Daoy (cell line): ENCODE measurements around the gene GTPBP8. TPM values are rescaled to one million over a fixed set of nuclear protein-coding genes. Genes with fewer than 3 reads are reported as not detected.

Experiments
- DNase-seq: peaks from one replicate; pipeline ENCODE4 v3.0.0-alpha.2; 2015; ENCODE audit warnings: low read depth
- total RNA-seq: library from RNA; depleted of rRNA; stranded (reverse); fragments of >200 nt; shearing (Covaris generic); gene quantifications from 2 replicates; pipeline ENCODE4 v1.2.3, GENCODE V29; 2014; rRNA removed

Gene GTPBP8
- 49.3 and 94.4 TPM in 2 replicates for total RNA-seq

DNA sequence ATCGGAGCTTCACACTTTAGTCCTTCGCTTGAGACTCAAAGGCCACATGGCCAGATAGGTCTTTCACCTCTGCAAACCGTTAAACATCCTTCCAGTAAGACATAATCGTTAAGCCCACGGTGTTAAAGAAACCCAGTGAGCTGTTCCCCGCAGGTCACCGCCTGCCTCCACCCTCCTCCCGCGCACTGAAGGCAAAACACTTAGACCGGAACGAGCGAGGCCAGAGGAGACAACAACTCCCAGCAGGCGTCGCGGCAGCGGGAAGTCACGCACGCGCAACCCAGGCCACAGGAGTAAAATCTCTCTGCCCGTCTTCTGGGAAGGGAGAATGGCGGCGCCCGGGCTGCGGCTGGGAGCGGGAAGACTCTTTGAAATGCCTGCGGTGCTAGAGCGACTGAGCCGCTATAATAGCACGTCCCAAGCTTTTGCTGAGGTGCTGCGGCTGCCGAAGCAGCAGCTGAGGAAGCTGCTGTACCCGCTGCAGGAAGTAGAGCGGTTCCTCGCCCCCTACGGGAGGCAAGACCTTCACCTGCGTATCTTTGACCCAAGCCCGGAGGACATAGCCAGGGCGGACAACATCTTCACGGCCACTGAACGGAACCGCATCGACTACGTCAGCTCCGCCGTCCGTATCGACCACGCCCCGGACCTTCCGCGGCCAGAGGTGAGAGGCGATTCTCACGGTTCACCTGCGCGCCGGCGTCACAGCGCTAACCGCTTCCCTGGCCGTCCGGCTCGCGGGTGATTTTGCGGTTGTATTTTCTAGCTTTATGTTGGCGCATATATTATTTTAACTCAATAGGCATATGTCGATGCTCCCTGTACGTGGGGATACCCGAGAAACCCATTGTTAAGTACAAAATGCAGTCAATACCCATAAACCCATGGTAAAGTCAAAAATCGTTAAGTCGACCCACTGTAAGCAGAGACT lies at the start of gene GTPBP8:
TSS of gene GTPBP8 (plus strand) at position 313 of the 931 bp plus-strand sequence. CDS start at position 329, 16 bp downstream.
- peak; percentile 95 for DNase-seq

DNA sequence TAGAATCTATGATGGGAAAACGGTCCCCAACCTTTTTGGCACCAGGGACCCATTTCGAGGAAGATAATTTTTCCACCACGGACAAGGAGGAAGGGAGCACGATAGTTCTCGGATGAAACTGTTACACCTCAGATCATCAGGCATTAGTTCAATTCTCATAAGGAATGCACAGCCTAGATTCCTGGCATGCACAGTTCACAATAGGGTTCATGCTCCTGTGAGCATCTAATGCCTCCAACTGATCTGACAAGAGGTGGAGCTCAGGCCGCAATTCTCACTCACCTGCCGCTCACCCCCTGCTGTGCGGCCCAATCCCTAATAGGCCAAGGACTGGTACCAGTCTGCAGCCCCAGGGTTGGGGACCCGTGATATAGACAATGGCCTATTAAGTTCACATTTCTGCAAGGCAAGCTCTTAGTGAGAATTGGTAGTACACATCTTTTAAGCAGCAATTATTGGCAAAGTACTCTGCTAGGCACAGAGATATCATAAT lies 42.4 kb upstream of the GTPBP8 start:
- no peak for DNase-seq

DNA sequence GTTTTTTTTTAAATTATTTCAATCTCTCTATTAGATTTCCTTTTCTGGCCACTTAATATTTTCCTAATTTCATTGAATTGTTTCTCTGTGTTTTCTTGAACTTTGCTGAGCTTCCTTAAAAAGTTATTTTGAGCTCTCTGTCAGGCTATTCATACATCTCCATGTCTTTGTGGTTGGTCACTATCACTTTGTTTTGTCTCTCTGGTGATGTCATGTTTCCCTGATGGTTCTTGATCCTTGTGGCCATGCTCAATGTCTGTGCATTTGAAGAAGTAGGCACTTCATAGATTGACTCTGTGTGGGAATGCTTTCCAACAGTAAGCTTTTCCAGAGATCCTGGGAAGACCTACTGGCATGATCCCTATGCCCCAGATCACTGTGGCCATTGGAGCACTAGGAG lies 34.4 kb upstream of the GTPBP8 start:
- DNase-seq: no peak

DNA sequence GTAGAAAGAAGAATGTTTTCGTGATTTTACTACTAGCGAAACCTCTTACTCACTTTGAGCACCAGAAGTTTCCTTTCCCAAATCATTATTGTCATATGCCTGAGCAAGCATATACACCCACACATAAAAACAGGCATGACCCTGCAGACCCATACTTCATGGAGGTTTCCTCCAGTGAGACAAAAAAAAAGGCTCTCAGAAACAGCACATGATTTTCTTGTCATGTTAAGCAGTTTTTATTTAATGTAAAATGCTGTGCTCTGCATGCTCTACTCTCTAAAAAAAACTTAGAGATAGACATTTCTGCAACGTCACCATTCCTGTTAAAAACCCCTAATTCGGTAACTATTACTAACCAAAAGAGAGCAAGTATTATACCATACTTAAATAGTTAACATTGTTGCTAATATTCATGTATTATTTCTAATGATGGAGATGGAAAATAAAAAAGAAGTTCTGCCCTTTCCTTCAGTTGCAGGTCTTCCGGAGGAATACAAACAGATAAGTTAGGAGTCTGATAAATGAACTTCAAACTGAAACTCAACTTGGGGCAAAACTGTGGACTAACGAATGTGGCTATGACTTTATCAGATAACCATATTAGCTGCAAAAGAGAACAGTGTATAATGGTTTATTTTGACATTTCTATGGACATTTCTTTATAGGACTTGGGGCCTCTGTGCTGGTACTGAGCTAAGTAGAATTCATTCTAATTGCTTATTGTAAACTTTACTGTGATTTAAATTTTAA lies 31.8 kb upstream of the GTPBP8 start:
- no peak for DNase-seq

DNA sequence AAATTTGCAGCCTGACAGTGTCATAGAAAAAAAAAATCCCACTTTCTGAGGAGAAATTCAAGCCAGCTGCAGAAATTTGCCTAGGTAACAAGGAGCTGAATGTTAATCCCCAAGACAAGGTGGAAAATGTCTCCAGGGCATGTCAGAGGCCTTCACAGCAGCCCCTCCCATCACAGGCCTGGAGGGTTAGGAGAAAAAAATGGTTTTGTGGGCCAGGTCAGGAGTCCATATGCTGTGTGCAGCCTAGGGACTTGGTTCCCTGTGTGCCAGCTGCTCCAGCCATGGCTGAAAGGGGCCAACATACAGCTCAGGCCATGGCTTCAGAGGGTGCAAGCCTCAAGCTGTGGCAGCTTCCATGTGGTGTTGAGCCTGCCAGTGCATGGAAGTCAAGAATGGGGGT lies 27.1 kb upstream of the GTPBP8 start:
- no peak for DNase-seq

DNA sequence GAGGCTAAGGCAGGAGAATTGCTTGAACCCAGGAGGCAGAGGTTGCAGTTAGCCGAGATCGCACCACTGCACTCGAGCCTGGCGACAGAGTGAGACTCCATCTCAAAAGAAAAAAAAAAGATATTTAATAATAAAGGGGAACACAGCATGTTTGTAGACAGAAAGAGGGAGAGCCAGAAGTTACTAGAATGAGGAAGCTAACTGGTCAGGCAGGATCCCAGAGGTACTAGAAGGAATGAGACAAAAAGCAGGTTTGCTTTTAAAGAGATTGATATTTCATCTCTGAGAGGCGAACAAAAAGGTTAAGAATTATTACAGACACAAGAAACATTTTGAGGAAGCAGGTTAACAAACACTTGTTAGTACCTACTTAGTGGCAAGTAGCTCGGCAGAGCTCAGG lies 25.1 kb upstream of the GTPBP8 start:
- DNase-seq: no peak

DNA sequence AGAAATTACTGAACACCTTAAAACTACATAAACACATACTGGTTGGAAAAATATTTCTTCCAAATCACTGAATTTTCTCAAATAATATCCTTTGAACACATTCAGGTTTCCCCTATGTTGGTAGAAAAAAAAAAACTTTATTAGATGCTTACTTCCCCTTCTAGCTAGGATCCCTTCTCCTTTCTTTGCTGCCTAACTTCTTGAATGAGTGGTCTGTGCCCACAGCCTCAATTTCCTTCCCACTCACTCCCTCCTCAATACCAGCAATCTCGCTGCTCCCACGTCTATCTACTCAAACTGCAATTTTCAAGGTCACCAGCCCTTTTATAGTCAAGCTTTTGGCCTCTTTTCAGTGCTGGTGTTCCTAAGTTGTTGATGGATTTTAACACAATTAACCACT lies 24.2 kb upstream of the GTPBP8 start:
- no peak for DNase-seq

DNA sequence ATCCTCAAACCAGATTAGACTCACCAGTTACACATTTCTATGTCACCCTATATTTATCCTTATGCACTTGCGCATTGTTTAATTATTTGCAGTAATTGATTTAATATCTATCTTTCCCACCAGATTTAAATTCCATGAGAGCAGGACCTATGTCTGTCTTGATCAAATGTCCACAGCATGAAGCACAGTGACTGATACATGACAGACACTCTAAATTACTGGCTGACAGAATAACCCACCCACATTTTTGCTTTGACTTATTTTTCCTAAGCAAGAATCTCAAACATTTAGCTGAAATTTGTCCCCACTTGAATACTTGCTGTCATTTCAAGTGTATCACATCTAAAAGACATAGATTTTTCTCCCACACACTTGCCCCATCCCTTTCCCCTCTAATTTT lies 23.4 kb upstream of the GTPBP8 start:
- DNase-seq: no peak

DNA sequence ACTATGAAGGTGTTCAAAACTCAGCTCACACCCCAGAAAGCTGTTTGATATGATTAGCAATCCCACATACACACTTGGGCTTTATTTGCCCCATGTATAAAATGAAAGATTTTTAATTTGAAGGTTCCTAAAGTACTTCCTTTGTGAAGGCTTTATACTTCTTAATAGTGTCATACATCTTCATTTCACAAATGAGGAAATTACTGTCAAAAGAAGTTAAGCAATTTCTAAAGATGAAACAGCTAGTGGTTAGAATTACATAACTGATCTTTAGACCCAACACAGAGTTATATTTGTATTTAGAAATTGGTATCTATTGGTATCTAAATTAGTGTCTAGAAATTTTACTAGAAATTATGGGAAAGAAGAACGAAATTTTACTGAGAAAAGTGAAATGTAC lies 23.0 kb upstream of the GTPBP8 start:
- no peak for DNase-seq

DNA sequence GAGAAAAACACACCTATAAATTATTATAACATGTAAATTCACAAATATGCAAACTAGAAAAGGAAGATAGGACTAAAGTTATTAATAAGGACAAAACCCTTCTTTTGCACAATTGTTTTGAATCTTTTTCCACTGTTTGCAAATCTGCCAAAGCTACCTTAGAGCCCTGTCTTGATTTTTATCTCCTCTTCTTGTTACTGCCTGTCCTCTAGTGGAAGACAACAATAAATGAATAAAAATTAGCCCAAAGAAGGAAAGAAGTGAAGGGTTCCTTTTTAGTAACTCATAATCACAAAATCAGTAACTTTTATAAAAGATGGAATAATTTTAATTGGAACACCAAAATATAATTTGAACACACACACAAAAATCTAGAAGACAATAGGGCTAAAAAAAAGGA lies 18.6 kb upstream of the GTPBP8 start:
- DNase-seq: no peak

DNA sequence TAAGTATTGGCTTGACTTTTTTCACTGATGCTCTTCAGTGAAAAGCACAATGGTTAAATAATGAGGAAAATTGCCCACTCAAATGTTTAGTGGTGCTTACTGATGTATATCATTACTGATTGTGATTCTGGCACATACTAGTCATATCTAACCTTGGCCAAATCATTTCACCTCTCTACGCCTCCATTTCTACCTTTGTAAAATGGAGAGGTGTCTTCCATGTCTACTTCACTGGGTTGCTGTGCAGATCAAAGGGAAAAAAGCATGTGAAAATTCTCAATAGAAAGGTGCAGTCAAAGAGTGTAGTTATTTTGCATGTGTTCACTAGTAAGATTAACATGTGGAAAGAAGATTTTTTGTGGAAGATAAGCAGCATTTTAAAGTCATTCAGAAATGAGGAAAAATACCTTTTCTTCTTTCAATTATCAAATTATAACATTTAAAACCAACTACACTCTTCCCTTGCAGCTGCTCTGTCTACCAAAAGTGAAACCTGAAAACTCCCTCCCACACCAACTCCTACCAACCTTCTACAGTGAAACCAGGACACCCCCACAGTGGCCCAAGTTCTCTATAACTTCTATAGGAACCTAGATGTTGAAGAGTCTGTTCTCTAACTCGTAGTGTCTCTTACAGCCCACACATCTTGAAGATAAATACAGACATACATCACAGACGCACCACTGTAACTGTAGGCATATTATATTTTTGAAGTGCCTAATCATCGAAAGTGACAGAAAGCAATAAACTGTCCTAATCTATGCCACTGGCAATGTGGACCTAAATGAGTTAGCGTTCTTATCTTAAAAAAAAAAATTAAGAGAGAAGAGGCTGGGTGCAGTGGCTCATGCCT lies 17.2 kb upstream of the GTPBP8 start:
- DNase-seq: no peak

DNA sequence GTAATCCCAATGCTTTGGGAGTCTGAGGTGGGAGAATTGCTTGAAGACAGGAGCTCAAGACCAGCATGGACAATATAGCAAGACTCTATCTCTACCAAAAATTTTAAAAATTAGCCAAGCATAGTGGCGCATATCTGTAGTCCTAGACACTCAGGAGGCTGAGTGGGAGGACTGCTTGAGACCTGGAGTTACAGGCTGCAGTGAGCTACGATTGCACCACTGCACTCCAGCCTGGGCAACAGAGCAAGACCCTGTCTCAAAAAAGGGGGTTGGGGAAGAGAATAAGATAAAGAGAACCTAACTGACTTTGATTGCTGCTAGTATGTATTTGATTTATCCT lies 16.6 kb upstream of the GTPBP8 start:
- no peak for DNase-seq

DNA sequence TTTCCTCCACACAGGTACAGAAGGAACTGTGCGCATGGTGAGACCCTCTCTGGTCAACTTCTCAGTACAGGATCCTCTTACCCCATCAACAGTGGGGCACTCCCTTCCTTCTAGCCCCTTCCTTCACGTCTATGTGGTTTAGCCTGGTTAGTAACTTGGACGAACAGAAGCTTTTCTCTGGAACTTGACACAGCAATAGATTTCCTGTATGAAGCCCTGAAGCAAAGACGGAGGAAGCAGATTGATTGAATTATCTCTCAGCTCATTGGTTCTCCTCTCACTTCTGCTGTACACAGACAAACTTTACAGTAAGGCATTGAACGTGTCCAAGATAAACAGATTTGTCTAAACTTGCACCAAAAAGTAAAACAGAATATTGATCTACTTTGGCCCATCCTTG lies 15.9 kb upstream of the GTPBP8 start, which contains the start of gene CD200R1:
TSS of gene CD200R1 (minus strand) at position 210 of the 400 bp plus-strand sequence. CDS start 246 bp downstream, outside the sequence.
- no peak for DNase-seq

DNA sequence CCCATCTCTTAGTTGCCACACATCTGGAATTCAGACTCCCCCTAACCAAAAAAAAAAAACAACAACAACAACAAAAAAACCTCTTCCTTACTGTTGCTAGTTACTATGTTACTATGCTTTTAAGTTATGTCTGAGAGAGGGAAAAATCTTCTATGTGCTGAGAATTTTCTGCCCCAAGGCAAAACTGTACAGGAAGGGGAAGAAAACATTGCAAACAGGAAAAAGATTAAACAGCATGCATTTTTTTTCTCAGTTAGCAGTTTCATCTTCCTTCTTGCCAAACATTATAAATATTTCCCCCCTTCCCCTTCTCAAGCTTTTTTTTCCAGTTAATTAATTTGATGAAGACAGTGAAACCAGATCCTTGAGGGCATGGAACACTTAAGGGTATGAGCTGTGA lies 14.8 kb upstream of the GTPBP8 start:
- no peak for DNase-seq

DNA sequence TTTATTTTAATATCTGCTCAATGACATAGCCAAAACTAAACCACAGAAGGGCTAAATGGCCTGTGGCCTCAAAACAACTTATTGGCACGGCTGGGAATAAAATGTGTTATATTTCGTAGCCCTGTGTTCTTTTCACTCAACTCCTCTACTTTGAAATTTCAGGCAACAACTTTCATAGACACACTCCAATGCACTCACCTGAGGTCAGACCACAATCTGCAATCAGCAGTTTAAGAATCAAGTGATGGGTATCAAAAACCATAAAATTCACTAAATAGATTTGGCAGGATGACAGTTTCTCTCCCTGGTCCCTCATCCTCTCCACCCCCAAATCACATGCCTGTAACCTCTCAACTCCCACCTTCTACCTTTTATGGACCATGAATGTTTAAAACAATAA lies 13.8 kb upstream of the GTPBP8 start:
- no peak for DNase-seq

DNA sequence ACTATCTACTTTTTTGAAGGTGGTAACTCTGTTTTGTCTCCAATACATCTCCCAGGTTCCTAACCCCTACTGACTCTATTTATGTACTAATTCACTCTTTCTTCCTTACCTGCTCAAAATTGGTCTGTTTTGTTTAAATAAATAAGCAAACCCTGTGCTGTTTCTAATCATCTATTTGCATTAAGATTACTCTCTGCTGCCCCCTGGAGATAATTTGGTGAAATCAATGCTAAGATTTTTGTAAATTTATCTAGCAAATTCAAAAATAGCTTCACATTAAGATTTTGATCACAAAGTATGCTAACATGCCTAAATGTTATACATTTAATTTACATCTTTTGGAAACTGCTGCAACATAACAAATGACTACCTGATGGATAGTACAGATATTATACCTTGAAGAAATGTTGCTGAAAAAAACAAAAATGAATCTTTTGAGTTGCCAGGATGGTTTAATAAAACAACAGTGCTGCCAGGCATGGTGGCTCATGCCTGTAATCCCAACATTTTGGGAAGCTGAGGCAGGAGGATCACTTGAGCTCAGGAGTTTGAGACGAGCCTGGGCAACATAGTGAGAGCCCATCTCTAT lies 11.4 kb upstream of the GTPBP8 start:
- peak; percentile 12 for DNase-seq

DNA sequence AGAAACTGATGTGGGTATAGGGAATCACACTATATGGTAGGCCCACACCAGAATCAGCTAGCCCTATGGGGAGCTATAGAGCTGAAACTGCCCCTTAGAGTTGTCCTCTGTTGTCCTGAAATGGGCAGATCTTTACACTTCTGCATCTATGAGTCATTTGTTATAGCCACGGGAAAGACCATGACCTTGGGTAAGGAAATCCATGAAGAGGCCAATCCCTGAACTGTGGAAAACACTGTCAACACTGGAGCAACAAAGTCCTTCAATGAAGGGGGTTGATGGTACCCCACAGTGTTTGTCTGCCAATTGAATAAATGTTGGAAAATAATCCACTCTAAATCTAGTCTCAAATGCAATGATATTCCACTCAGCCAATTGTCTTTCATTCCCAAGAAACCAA lies 10.7 kb upstream of the GTPBP8 start:
- no peak for DNase-seq

DNA sequence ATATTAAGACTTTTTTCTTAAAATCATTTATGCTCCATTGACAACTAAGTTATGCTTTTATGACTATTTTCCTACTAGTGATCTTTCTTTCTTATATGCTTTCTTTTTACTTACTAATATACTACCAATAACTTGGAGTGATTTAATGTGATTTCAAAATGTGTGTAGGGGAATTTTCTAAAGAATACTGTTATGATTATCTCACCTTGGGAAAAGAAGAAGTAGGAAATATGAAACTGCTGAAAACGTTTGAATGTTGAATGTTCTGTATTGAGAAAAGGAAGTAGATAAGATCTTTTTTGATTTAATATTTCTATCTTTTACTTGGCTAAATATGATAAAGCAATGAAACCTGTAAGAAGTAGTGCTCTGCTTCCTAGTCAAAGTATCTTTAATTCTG lies 8.1 kb upstream of the GTPBP8 start:
- no peak for DNase-seq

DNA sequence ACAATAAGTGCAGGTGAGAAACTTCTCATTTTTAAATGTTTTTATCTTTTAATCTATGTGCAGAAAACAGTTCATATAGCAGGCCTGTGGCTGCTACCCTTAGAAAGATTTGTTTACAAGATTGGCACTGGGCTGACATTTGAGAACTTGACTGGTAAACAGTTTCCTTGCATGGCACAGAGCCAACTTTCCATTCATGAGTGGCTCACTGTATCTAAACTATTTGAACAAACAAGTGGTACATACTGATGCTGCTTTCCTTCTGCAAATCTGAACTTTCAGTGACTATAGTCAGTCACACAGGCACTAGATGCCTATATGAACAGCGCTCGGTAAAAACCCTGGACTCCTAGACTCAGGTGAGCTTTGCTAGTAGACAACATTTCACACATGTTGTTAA lies 6.3 kb upstream of the GTPBP8 start:
- no peak for DNase-seq

DNA sequence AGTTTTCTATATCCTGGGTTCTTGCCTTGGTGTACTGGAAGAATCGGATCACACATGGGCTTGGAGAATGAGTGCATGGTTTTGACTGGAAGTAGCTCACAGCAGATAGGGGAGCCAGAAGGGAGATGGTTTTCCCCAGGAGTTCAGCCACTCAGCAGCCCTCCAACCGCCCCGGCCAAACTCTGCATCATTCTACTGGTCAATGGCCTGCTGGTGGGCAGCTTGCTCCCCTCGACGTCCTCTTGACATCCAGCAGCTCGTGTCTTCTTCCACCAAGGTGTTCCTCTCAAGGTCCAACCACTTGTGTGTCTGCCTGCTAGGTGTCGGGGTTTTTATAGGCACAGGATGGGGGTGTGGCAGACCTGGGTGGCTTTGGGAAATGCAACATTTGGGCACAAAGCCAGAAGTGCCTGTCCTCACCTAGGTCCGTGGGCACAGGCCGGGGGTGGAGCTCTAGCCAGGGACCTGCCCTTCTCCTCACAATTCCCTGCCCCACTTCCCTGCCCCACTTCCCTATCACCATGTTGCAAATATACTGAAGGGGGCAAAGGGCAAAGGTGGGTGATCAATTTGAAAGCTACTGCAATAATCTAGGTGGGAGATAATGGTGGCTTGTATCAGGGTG lies 3.0 kb upstream of the GTPBP8 start:
- no peak for DNase-seq

DNA sequence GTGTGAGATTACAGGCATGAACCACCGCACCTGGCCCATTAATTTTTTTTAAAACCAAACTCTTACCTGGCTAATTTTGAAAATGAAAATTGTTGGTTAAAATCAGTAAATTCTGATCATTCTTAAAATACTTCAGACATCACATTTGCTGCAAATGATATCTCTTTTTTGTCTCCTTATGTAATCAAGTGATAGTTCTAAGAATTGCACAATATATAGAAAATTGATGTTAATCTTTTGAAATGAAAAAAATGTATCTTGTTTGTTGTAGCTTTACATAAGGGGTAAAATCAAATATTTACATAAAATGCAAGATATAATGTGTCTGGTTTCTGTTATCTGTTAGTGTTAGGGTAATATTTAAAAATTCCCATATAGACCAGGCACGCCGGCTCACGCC lies 5.0 kb downstream of the GTPBP8 start:
- no peak for DNase-seq
